ENCODE measurements around the gene CEBPZOS. TPM values are rescaled to one million over a fixed set of nuclear protein-coding genes. Genes with fewer than 3 reads are reported as not detected.
A peak's percentile ranks its signal among the peaks of the same experiment; 100 is the strongest.
"Not testable (repeated sequence)": the region's sequence is repeated elsewhere in the genome, so short reads cannot be mapped to it uniquely, and the experiment has no call there.

Gene CEBPZOS
- total RNA-seq, 2 experiments from 2014 or later: 23.4 to 24.6 TPM

- intact Hi-C loops (cut with DNase I, micrococcal nuclease): loop anchor here in 1 of 2 experiments (10.0 kb wide), 2 partner anchors 108 to 598 kb away; partner anchors contain the start of genes FEZ2, GPATCH11 and HEATR5B
- POLR2A ChIA-PET: interaction anchor here (1.6 kb wide), 1 partner anchor 40 kb away, joined by 4 read pairs; the partner anchor contains the start of gene NDUFAF7
- CTCF ChIA-PET: no interaction called here
Observed at GRCh38 chr2:37192551-37192950, 3.7 kb upstream of the CEBPZOS start.

GRCh38 chr2:37195862-37196319 lies 405 bp upstream of the CEBPZOS start:
- peaks cover 29% of the 10 kb centered on the region for H3K4me1 Mint-ChIP-seq (ENCODE audit: low read depth)
- H3K9me3 ChIP-seq (ENCODE audit: control insufficient read depth in 1 of 2, insufficient read depth in 1 of 2, low read length in 2 of 2); H3K27me3 Mint-ChIP-seq; H3K27me3 ChIP-seq (ENCODE audit: control insufficient read depth in 1 of 2, insufficient read depth in 2 of 2, low read length in 2 of 2); ATAC-seq (ENCODE audit: poor library complexity); CTCF ChIA-PET; H3K9me3 Mint-ChIP-seq; H3K36me3 ChIP-seq (ENCODE audit: insufficient read depth, low read length): not testable (repeated sequence)
- peak overlapping the region; percentile 70 to 82 for H3K27ac ChIP-seq (ENCODE audit: low read depth in 1 of 2, low read length in 2 of 2)
- peak overlapping the region; percentile 99 for H3K4me3 Mint-ChIP-seq
- peak overlapping the region; percentile 95 for H3K27ac Mint-ChIP-seq
- peak in 1 of 14 experiments; percentile 6 for DNase-seq
- H3K4me1 ChIP-seq (ENCODE audit: insufficient read depth, low read length): peaks cover 34% of the 10 kb centered on the region
- intact Hi-C loops (cut with DNase I, micrococcal nuclease): loop anchor here (2.0 to 10.0 kb wide), 5 partner anchors 35 to 601 kb away; partner anchors contain the start of genes CEBPZ (in 2 of the 2), NDUFAF7 (in 2 of the 2), EIF2AK2 (in 1 of the 2) and FEZ2 (in 1 of the 2)
- H3K36me3 Mint-ChIP-seq (ENCODE audit: low read depth): peaks cover 17% of the 10 kb centered on the region
- POLR2A ChIA-PET: interaction anchor here (0.8 to 1.8 kb wide), 5 partner anchors 36 to 128 kb away, joined by 3 to 14 read pairs (median 5); partner anchors contain the start of genes CEBPZ, EIF2AK2, GPATCH11 and HEATR5B
- H3K4me3 ChIP-seq (ENCODE audit: low read length): peak overlapping the region; percentile 87

More at GRCh38 chr2:37192551-37192950, 3.7 kb upstream of the CEBPZOS start:
- H3K9me3 ChIP-seq (ENCODE audit: control insufficient read depth in 1 of 2, insufficient read depth in 1 of 2, low read length in 2 of 2): no peaks in the 10 kb centered on the region
- H3K9me3 Mint-ChIP-seq: no peaks in the 10 kb centered on the region
- no peaks in the 10 kb centered on the region for H3K36me3 ChIP-seq (ENCODE audit: insufficient read depth, low read length)
- peaks cover 6% of the 10 kb centered on the region for H3K27me3 Mint-ChIP-seq
- H3K36me3 Mint-ChIP-seq (ENCODE audit: low read depth): peaks cover 6% of the 10 kb centered on the region
- no peaks in the 10 kb centered on the region for H3K27me3 ChIP-seq (ENCODE audit: control insufficient read depth in 1 of 2, insufficient read depth in 2 of 2, low read length in 2 of 2)
- H3K27ac ChIP-seq (ENCODE audit: low read depth in 1 of 2, low read length in 2 of 2): no peak overlapping the region
- TF ChIP-seq, protein P1, sequence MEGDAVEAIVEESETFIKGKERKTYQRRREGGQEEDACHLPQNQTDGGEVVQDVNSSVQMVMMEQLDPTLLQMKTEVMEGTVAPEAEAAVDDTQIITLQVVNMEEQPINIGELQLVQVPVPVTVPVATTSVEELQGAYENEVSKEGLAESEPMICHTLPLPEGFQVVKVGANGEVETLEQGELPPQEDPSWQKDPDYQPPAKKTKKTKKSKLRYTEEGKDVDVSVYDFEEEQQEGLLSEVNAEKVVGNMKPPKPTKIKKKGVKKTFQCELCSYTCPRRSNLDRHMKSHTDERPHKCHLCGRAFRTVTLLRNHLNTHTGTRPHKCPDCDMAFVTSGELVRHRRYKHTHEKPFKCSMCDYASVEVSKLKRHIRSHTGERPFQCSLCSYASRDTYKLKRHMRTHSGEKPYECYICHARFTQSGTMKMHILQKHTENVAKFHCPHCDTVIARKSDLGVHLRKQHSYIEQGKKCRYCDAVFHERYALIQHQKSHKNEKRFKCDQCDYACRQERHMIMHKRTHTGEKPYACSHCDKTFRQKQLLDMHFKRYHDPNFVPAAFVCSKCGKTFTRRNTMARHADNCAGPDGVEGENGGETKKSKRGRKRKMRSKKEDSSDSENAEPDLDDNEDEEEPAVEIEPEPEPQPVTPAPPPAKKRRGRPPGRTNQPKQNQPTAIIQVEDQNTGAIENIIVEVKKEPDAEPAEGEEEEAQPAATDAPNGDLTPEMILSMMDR (IDR thresholded peaks at IDR 0.05): no peak
- ATAC-seq (ENCODE audit: poor library complexity): no peak
- no peak overlapping the region for H3K27ac Mint-ChIP-seq
- peaks cover 13% of the 10 kb centered on the region for H3K4me1 Mint-ChIP-seq (ENCODE audit: low read depth)
- peaks cover 16% of the 10 kb centered on the region for H3K4me1 ChIP-seq (ENCODE audit: insufficient read depth, low read length)
- H3K4me3 Mint-ChIP-seq: no peak overlapping the region
- H3K4me3 ChIP-seq (ENCODE audit: low read length): no peak overlapping the region
- no peak for DNase-seq

- H3K9me3 Mint-ChIP-seq: no peaks in the 10 kb centered on the region
- H3K36me3 Mint-ChIP-seq (ENCODE audit: low read depth): peaks cover 43% of the 10 kb centered on the region
- ATAC-seq (ENCODE audit: poor library complexity) (no peak), DNase-seq (no peak)
- H3K4me3 Mint-ChIP-seq: peak overlapping the region; percentile 62
- Histone ChIP-seq H3K9me3 (ENCODE audit: control insufficient read depth in 1 of 2, insufficient read depth in 1 of 2, low read length in 2 of 2) (no peaks in the 10 kb centered on the region), H3K36me3 (ENCODE audit: insufficient read depth, low read length) (peaks cover 32% of the 10 kb centered on the region), H3K27ac (ENCODE audit: low read depth in 1 of 2, low read length in 2 of 2) (no peak overlapping the region), H3K4me1 (ENCODE audit: insufficient read depth, low read length) (peaks cover 34% of the 10 kb centered on the region), H3K4me3 (ENCODE audit: low read length) (no peak overlapping the region), H3K27me3 (ENCODE audit: control insufficient read depth in 1 of 2, insufficient read depth in 2 of 2, low read length in 2 of 2) (no peaks in the 10 kb centered on the region)
- no peaks in the 10 kb centered on the region for H3K27me3 Mint-ChIP-seq
- ChIA-PET CTCF (interaction anchor here (0.6 kb wide), 2 partner anchors 59 to 1904 kb away, joined by 3 read pairs; no protein-coding TSS in a partner anchor), POLR2A (interaction anchor here (0.5 to 3.1 kb wide), 2 partner anchors 13 to 17 kb away, joined by 3 to 10 read pairs; no protein-coding TSS in a partner anchor)
- peaks cover 42% of the 10 kb centered on the region for H3K4me1 Mint-ChIP-seq (ENCODE audit: low read depth)
- H3K27ac Mint-ChIP-seq: peak overlapping the region; percentile 65
- TF ChIP-seq, protein P1 (IDR thresholded peaks at IDR 0.05): no peak
- intact Hi-C loops (cut with DNase I, micrococcal nuclease): loop anchor here (5.0 to 10.0 kb wide), 3 partner anchors 34 to 604 kb away; partner anchors contain the start of genes CEBPZ (in 1 of the 2), FEZ2 (in 1 of the 2), GPATCH11 (in 1 of the 2) and HEATR5B (in 1 of the 2)
Observed at GRCh38 chr2:37198681-37199065, 2.4 kb downstream of the CEBPZOS start.

Measured in CD4-positive, alpha-beta T cell (primary cell).